ENCODE data around the gene PRR27.
"Not testable (repeated sequence)": the region's sequence is repeated elsewhere in the genome, so short reads cannot be mapped to it uniquely, and the experiment has no call there.

PRR27 gene

DNA sequence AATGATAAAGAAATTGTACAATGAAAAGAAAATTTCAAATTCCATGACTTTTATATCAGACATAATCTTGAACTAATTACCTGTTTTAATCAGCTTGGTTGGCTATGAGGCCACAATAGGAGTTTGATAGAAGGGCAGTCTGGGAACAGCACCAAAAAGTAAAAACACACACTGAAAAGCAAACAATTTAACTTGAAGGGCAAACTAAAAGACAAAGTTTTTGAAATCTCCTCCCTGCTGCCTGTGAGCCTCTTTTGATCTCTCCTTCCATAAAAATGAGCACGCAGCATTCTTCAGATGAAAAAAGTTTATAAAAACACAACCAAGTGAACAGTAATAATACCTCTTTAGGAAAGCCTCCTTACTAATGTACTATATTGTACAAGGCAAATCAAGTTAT lies 49.6 kb downstream of the PRR27 start:
- DNase-seq: no peak

DNA sequence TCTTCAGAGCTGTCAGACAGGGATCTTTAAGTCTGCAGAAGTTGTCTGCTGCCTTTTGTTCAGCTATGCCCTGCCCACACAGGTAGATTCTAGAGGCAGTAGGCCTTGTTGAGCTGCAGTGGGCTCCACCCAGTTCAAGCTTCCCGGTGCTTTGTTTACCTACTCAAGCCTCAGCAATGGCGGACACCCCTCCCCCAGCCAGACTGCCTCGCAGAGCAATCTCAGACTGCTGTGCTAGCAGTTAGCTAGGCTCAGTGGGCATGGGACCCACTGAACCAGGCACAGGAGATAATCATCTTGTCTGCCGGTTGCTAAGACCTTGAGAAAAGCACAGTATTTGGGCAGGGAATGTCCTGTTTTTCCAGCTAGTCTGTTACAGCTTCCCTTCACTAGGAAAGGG lies 58.7 kb downstream of the PRR27 start:
- not testable (repeated sequence) for DNase-seq

Data from NCI-H2171 treated with DMSO at 0.1 percent for 48 hours (cell line).